ENCODE data around the gene DRAP1.

DRAP1 gene

DNA sequence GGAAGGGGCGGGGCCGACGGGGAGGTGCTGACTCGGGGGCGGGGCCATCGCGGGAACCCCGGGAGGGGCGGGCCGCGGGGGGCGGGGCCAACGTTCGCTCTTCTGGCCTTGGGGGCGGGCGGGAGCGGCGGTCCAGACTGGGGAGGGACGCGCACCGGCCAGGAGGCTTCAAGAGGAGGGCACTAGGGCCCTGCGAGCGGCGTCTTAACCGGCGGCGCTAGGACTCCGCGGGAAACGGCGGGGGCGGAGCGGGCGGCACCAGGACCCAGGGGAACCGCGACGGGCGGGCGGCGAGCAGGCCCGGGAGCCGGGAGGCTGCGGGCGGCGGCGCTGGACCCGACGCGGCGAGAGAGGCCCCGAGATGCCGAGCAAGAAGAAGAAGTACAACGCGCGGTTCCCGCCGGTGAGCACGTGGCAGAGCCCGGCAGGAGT is at the start of gene DRAP1:
Gene DRAP1, plus strand, starts transcription at position 286 of the 432 bp plus-strand sequence. Its CDS starts 76 bp downstream, at position 362.
- peak; percentile 91 for DNase-seq

DNA sequence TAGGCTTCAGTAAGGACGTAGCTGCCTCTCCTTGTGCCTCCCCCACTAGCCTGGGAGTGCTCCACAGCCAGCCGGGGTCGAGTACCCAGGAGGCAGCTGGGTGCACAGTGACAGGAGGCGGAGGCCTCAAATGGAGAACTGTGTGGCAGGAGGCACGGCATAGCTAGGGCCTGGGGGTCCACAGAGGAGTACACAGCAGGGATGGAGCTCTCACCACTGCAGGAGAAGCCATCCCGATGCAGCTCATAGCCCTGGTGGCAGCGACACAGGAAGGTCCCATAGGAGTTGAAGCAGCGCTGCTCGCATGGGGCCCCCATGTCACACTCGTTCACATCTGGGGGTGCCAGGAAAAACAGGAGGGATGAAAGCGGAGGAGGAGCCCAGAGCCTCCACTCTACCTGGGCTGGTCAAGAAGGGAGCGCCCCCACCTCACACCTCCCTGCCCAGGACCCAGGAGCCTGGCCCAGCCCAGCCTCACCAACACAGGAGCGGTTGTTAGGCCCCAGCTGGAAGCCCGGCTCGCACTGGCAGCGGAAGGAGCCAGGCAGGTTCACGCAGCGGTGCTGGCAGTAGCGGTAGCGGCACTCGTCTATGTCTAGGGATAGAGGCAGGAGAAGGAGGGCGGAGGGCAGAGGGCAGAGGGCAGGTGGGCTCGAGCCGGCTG is 49.5 kb upstream of the DRAP1 start:
- DNase-seq = no peak

DNA sequence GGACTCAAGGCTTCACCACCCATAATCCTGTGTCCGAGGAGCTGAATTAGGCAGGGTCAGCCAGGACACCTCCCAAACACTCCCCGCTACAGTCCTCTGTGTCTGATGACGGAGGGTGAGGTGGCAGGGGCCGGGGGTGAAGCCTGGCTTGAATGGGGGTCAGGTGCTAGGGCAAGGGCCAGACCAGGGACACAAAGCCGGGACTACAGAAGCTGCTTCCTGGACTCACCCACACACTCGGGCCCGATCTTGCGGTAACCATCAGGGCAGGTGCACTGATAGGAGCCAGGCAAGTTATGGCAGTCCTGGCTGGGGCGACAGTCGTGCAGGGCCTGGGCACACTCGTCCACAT is 48.9 kb upstream of the DRAP1 start:
- no peak for DNase-seq

DNA sequence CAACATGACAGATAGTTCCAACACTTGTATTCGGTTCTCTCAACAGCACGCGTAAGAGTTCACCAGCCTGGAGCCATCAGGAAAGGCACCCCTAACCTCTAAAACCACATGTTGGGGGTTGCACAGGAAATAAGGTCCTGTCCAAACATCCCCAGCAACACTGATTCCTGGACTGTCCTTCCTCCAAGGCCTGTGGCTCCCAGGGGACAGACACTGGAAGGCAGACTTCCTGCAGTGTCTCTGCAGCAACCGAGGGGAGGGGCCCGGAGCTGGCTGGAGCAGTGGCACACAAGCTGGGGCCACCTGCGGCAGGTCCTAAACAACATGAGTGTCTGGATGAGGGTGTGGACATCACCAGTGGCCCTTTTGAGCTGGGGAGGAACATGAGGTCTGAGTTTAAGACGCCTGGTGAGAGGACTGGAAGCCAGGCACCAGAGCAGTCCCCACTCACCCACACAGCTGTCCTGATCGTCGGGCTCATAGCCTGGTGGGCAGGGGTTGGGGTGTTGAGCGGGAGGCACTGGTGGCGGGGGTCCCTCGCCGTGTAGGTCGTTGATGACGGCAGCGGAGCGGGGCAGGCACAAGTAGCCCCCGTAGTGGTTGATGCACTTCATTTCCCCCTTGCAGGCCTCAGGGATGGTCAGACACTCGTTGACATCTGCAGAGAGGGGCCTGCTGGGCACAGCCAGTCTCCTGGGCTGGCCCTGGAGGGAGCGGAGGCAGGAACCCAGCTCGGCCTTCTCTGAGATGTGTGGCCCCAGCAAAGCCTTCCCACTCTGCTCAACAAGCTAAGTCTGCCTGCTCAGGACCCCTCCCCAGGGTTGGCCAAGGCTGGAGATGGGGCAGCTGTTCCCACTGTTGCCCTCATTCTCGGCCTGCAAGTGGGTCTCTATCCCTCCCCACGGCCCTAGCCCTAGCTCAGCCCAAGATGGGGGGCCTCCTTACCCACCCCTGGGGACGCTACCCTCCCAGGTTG is 48.2 kb upstream of the DRAP1 start:
- DNase-seq = no peak

- DNase-seq = no peak
These were observed 47.2 kb upstream of the DRAP1 start for GRCh38 chr11:65871811-65872548.

GRCh38 chr11:65872586-65873317 is 46.5 kb upstream of the DRAP1 start, which contains the start of gene EFEMP2:
EFEMP2 (minus strand) TSS chr11:65872800; CDS start chr11:65872354, 446 bp downstream.
- DNase-seq = no peak

- DNase-seq = peak; percentile 69
These were observed 45.7 kb upstream of the DRAP1 start for GRCh38 chr11:65873318-65874156.

GRCh38 chr11:65879617-65880016 is 39.6 kb upstream of the DRAP1 start, which contains the start of gene CTSW:
CTSW (plus strand) TSS chr11:65879837; CDS start chr11:65879855, 18 bp downstream.
- DNase-seq = no peak

DNA sequence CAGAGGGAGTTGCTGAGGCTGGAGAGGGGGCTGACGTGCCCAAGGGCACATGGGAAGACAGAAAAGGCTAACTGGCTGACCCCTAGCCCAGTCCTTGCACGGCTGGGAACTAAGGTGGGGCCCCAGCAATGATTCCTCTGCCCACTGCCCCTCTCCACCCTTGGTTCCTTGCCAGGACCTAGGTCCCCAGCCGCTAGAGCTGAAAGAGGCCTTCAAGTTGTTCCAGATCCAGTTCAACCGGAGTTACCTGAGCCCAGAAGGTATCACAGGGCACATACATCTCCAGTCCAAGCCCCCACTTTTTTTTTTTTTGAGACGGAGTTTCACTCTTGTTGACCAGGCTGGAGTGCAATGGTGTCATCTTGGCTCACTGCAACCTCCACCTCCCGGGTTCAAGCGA is 39.2 kb upstream of the DRAP1 start:
- no peak for DNase-seq

DNA sequence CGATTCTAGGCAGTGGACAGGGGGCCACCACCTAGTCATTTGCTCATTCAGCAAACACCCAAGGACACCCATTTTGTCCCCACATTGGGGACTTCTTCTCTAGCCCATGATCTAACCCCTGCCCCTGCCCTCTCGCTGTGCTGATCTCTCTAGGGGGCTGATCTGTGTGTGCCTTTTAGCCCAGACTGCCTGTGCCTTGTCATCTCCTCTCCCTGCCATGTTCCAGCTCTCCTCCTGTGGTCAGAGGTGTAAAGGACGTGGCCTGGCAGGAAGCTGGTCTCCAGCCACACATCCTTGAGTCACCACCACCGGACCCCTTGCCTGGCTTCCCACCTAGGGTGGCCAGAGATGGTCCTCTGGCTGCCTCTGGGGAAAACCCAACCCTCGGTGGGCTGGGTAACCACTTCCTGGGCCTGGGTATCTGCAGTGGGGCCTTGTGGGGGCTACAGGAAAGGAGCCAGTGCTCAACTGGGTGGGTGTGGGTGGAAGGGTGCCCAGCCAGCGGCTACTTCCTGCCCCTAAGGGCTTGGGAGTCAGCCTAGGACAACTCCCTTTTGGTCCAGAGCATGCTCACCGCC is 38.3 kb upstream of the DRAP1 start:
- DNase-seq = no peak

GRCh38 chr11:65882120-65883057 is 36.8 kb upstream of the DRAP1 start:
- DNase-seq = no peak

- DNase-seq = no peak
These were observed 36.0 kb upstream of the DRAP1 start for GRCh38 chr11:65883058-65883761.

DNA sequence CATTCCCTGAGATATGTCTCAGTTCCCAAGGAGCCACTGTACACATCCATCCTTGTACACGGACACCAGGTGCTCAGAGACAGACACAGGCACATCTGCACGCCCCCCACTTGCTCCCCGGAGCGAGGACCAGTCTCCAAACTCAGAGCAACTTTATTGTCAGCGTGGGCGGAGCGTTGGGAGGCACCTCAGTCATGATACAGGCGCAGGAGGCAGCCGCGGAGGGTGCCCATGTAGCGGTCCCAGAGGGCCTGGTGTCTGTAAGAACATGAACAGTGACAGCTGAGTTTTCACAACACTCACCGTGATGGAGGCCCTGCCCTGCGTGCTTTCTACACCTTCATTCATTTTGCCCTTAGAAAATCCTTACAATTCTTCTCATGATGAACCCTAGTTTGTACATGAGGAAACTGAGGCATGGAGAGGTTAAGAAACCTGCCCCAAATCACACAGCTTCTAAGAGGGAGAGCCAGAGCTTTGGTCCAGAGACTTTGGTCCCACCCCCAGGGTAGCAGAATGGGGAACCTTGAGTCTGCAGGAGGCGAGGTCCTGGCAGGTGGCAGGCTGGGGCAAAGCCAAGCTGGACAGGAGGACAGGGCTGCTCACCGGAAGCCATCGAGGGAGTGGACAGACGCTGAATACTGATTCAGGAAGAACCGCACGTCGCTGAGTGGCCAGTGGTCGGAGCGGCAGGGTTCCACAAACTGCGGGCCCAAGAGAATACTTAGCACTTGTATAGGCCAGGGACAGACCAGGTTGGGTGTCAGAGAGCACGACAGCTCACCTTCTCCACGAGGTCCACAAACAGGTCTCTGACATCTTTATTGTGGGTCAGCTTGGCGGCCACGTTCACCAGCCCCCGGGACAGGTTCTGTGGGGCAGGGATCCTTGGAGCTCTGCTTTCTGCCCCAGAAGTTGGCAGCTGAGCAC is 35.2 kb upstream of the DRAP1 start:
- DNase-seq = no peak

DNA sequence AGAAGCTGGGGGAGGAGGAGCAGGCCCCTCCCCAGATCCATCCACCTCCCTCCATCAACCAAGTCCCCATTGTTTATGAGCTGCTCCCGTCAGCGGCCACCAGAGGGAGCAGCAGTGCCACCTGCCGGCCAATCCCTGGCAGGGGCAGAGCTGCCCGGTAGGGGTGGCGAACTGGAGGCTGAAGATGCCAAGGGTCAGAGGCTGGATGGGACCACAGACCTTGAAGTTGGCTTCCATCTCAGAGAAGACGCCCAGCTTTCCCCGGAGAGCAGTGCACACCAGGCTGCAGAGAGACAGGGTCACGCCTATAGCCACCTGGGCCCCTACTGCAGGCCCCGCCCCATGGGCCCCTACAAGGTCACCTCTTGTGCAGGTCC is 34.5 kb upstream of the DRAP1 start:
- DNase-seq = peak; percentile 6

GRCh38 chr11:65885231-65885630 is 34.0 kb upstream of the DRAP1 start:
- no peak for DNase-seq

- no peak for DNase-seq
These were observed 33.3 kb upstream of the DRAP1 start for GRCh38 chr11:65885808-65886536.

All from NCI-H1694 treated with DMSO at 0.1 percent for 48 hours (cell line).